Measurements from ENCODE around the gene BANF1.

DNA sequence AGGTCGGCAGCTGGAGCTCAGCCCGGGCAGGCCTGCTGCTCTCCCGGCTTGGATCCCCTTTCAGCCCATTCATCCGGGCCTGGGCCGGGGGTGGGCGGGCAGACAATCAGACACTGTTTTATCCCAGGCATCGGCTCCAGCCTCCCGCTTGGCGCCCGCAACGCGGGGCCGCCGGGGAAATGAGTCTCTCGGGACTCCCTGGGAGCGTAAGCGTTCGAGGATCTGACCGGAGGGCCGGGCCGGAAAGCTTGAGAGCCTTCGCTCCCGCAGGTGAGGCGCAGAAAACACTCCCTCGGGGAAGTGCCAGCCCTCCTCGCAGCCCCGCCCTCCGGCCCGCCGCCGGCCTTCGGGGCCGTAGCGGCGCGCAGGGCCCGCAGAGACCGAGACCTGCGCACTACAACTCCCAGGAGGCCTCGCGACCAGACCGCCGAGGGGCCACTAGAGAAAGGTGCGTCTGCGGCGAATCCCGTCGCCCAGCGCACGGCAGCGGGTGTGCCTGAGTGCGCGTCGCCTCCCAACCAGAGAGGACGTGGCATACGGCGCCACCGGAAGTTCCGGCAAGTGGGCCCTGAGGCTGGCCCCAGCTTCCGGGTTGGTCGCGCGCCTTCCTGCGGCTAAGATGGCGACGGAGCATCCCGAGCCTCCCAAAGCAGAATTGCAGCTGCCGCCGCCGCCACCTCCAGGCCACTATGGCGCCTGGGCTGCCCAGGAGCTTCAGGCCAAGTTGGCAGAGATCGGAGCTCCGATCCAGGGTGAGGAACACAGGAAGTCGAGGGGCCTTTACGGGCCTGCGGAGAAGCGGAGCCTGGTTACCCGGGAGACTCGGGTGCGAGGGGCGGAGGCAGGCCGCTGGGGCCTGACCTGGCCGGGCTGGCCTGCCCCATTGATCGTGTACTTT lies 49.7 kb downstream of the BANF1 start, which contains the start of gene SF3B2:
- TF ChIP-seq RORB (CRISPR knock-in tag; IDR thresholded peaks at IDR 0.05) = no peak
- TF ChIP-seq, protein P1, sequence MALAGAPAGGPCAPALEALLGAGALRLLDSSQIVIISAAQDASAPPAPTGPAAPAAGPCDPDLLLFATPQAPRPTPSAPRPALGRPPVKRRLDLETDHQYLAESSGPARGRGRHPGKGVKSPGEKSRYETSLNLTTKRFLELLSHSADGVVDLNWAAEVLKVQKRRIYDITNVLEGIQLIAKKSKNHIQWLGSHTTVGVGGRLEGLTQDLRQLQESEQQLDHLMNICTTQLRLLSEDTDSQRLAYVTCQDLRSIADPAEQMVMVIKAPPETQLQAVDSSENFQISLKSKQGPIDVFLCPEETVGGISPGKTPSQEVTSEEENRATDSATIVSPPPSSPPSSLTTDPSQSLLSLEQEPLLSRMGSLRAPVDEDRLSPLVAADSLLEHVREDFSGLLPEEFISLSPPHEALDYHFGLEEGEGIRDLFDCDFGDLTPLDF (CRISPR knock-in tag; IDR thresholded peaks at IDR 0.05) = no peak
- TF ChIP-seq, protein P2, sequence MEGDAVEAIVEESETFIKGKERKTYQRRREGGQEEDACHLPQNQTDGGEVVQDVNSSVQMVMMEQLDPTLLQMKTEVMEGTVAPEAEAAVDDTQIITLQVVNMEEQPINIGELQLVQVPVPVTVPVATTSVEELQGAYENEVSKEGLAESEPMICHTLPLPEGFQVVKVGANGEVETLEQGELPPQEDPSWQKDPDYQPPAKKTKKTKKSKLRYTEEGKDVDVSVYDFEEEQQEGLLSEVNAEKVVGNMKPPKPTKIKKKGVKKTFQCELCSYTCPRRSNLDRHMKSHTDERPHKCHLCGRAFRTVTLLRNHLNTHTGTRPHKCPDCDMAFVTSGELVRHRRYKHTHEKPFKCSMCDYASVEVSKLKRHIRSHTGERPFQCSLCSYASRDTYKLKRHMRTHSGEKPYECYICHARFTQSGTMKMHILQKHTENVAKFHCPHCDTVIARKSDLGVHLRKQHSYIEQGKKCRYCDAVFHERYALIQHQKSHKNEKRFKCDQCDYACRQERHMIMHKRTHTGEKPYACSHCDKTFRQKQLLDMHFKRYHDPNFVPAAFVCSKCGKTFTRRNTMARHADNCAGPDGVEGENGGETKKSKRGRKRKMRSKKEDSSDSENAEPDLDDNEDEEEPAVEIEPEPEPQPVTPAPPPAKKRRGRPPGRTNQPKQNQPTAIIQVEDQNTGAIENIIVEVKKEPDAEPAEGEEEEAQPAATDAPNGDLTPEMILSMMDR (IDR thresholded peaks at IDR 0.05) = no peak
- TF ChIP-seq, protein P3, sequence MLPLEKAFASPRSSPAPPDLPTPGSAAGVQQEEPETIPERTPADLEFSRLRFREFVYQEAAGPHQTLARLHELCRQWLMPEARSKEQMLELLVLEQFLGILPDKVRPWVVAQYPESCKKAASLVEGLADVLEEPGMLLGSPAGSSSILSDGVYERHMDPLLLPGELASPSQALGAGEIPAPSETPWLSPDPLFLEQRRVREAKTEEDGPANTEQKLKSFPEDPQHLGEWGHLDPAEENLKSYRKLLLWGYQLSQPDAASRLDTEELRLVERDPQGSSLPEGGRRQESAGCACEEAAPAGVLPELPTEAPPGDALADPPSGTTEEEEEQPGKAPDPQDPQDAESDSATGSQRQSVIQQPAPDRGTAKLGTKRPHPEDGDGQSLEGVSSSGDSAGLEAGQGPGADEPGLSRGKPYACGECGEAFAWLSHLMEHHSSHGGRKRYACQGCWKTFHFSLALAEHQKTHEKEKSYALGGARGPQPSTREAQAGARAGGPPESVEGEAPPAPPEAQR (CRISPR knock-in tag; IDR thresholded peaks at IDR 0.05) = no peak
- no peak for TF ChIP-seq ESRRA (CRISPR knock-in tag; IDR thresholded peaks at IDR 0.05; ENCODE audit: borderline replicate concordance)
